ENCODE data around the gene LYPLAL1. TPM values are rescaled to one million over a fixed set of nuclear protein-coding genes. Genes with fewer than 3 reads are reported as not detected.

LYPLAL1 gene
- total RNA-seq (10 to 100 TPM; 29.3 to 44.6 (median 36.9) TPM), polyA plus RNA-seq (10 to 100 TPM in 2 of 3 donors, 1 to 10 TPM in 1; 4.6 to 13.1 (median 11.3) TPM)
- long read RNA-seq, donor 1, partial matches to known transcripts, result 1 of 12 reads
- long read RNA-seq, donor 1, other reads (novel, unspliced or antisense), result 3 of 12 reads
- long read RNA-seq, donor 2, transcript LYPLAL1-202 (5 exons, 1,898 nt), result major isoform, 7 of 13 reads
- long read RNA-seq, donor 2, partial matches to known transcripts, result 1 of 13 reads
- long read RNA-seq, donor 2, other reads (novel, unspliced or antisense), result 1 of 13 reads

- Histone ChIP-seq H3K9me3 (no peaks in the 10 kb centered on the region), H3K4me1 (peaks cover 37% of the 10 kb centered on the region), H3K4me3 (peak within 1 kb of the TSS; percentile 83), H3K27me3 (ENCODE audit: insufficient read depth in 3 of 3, low read length in 2 of 3) (no peaks in the 10 kb centered on the region), H3K36me3 (ENCODE audit: insufficient read depth in 1 of 2, low read depth in 1 of 2) (no peaks in the 10 kb centered on the region), H3K27ac (peak within 1 kb of the TSS; percentile 96)
- DNase-seq (peak; percentile 91 to 95), ATAC-seq (peak; percentile 92 to 96 (median 95))
- TF ChIP-seq, protein P1, sequence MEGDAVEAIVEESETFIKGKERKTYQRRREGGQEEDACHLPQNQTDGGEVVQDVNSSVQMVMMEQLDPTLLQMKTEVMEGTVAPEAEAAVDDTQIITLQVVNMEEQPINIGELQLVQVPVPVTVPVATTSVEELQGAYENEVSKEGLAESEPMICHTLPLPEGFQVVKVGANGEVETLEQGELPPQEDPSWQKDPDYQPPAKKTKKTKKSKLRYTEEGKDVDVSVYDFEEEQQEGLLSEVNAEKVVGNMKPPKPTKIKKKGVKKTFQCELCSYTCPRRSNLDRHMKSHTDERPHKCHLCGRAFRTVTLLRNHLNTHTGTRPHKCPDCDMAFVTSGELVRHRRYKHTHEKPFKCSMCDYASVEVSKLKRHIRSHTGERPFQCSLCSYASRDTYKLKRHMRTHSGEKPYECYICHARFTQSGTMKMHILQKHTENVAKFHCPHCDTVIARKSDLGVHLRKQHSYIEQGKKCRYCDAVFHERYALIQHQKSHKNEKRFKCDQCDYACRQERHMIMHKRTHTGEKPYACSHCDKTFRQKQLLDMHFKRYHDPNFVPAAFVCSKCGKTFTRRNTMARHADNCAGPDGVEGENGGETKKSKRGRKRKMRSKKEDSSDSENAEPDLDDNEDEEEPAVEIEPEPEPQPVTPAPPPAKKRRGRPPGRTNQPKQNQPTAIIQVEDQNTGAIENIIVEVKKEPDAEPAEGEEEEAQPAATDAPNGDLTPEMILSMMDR (IDR thresholded peaks at IDR 0.05), result no peak
- intact Hi-C loops (cut with DNase I), result loop anchor here in 1 of 2 donors (5.0 to 10.0 kb wide), 3 partner anchors 52 to 829 kb away; partner anchors contain the start of gene TGFB2
- WGBS, 3 donors, result 0 to 1% (median 0%) methylated on average over 48 of the region's 48 CpGs
These were observed at the start of gene LYPLAL1 for GRCh38 chr1:219173758-219174459. Gene LYPLAL1, plus strand, starts transcription at chr1:219173878. Its CDS starts 13 bp downstream, at chr1:219173891.

DNA sequence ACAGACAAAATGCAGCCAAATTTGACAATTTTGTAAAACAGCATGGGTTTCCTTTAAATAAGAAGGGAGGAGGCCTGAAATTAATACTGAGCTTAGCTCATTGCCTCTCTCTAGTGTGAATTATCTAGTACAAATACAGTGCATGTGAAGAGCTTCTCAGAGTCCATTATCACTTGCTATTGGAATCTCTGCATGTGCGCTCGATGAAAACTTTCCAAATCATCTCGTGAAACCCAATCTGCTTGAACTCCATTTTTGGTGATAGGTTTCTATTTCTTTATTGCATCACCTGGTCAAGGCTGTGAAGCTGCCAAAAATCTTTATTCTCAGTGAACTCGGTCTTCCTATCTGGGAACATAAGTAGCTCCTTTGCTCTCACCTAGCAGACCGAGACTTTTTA lies 49.5 kb upstream of the LYPLAL1 start:
- DNase-seq, result no peak
- H3K36me3 ChIP-seq (ENCODE audit: insufficient read depth in 1 of 2, low read depth in 1 of 2), result no peaks in the 10 kb centered on the region
- WGBS, 3 donors, result 25 to 46% (median 34%) methylated on average over 5 of the region's 5 CpGs
- ATAC-seq, result peak; percentile 26 to 67 (median 62)
- H3K9me3 ChIP-seq, result no peaks in the 10 kb centered on the region
- peak overlapping the region; percentile 46 for H3K27ac ChIP-seq
- H3K27me3 ChIP-seq (ENCODE audit: insufficient read depth in 3 of 3, low read length in 2 of 3), result no peaks in the 10 kb centered on the region
- TF ChIP-seq, protein P1 (IDR thresholded peaks at IDR 0.05), result no peak
- no peak overlapping the region for H3K4me3 ChIP-seq
- intact Hi-C loops (cut with DNase I), result loop anchor here in 1 of 2 donors (5.0 kb wide), 1 partner anchor 48 kb away; the partner anchor contains the start of gene LYPLAL1
- H3K4me1 ChIP-seq, result peaks cover 43% of the 10 kb centered on the region

DNA sequence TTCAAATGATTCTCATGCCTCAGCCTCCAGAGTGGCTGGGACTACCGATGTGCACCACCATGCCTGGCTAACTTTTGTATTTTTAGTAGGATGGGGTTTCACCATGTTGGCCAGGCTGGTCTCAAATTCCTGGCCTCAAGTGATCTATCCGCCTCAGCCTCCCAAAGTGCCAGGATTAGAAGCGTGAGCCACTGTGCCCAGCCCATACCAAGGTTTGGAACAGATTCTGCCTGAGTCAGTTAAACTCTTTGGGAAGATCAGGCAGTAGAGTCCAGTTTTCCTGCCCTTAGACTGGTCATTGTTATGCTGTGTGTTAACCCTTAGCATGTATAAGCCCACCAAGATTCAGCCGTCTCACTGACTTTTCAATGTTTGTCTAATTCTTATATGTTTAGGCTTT lies 48.3 kb upstream of the LYPLAL1 start:
- no peaks in the 10 kb centered on the region for H3K36me3 ChIP-seq (ENCODE audit: insufficient read depth in 1 of 2, low read depth in 1 of 2)
- H3K4me1 ChIP-seq, result peaks cover 43% of the 10 kb centered on the region
- WGBS, 3 donors, result 42 to 59% (median 52%) methylated on average over 4 of the region's 4 CpGs
- H3K4me3 ChIP-seq, result no peak overlapping the region
- TF ChIP-seq, protein P1 (IDR thresholded peaks at IDR 0.05), result no peak
- H3K27ac ChIP-seq, result peak overlapping the region; percentile 50
- no peaks in the 10 kb centered on the region for H3K9me3 ChIP-seq
- ATAC-seq, result peak; percentile 67 to 90 (median 74)
- no peaks in the 10 kb centered on the region for H3K27me3 ChIP-seq (ENCODE audit: insufficient read depth in 3 of 3, low read length in 2 of 3)
- peak; percentile 9 to 51 for DNase-seq
- intact Hi-C loops (cut with DNase I), result no loop called here

DNA sequence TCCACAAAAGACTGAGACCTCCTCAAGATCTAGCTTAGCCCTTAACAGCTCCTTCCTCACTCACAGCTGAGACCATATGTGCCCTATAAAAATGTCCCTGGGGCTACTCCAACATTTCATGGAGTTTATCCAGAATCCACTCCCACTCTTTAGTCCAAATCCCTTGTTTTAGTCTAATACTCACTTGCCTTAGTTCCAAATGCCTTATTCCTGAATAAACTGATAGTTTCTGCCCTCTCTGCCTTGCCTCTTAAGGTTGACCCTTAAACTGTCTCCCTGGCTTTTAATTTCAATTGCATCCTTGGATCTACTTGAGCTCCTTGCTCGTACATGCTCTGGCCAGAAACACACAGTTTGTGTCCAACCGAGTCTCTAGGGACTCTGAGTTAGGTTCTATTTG lies 47.3 kb upstream of the LYPLAL1 start:
- H3K36me3 ChIP-seq (ENCODE audit: insufficient read depth in 1 of 2, low read depth in 1 of 2), result no peaks in the 10 kb centered on the region
- TF ChIP-seq, protein P1 (IDR thresholded peaks at IDR 0.05), result no peak
- no peaks in the 10 kb centered on the region for H3K27me3 ChIP-seq (ENCODE audit: insufficient read depth in 3 of 3, low read length in 2 of 3)
- H3K4me3 ChIP-seq, result no peak overlapping the region
- H3K4me1 ChIP-seq, result peaks cover 36% of the 10 kb centered on the region
- WGBS, 3 donors, result 32 to 69% (median 49%) methylated on average over 2 of the region's 2 CpGs
- intact Hi-C loops (cut with DNase I), result no loop called here
- DNase-seq (no peak), ATAC-seq (no peak)
- H3K9me3 ChIP-seq, result no peaks in the 10 kb centered on the region
- H3K27ac ChIP-seq, result no peak overlapping the region

Measured in psoas muscle (tissue), 8 donors.